ENCODE results near the gene PEX12. TPM values are rescaled to one million over a fixed set of nuclear protein-coding genes. Genes with fewer than 3 reads are reported as not detected.

PEX12 gene
- total RNA-seq, 2 donors from 2014 or later: 4.0 to 4.8 TPM

DNA sequence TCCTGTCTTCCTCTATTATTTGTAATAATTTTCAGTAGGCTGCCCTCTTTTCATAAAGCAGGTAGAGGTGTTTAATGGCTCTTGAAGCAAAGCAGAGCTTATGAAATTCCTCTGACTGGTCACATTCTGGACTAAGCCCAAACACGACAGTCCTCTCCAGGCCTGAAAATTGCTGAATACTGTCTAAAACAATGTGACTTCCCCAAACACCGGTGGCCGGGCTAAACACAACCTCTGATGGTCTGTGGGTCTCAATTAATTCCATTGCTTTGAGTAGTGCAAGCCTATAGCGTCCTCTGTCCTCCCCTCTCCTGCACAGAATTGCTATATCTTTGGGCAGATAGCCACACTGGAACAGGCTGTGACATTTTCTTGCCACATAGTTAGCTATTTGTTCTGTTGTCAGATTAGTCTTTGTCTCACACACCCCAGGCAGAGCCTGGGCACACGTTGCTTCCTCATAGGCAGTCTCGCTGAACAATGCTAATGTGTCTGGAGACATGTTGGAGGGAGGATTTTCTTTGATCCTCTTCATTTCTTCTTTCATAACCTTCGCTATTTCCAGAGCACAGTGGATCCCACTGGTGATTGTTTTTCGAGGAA lies 30.1 kb downstream of the PEX12 start:
- Mint-ChIP-seq H3K27ac (no peak overlapping the region), H3K9me3 (no peaks in the 10 kb centered on the region), H3K36me3 (ENCODE audit: low read depth) (no peaks in the 10 kb centered on the region), H3K4me1 (peaks cover 1% of the 10 kb centered on the region), H3K27me3 (ENCODE audit: insufficient read depth) (peaks cover 39% of the 10 kb centered on the region), H3K4me3 (no peak overlapping the region)
- 75 to 80% methylated on average over 4 to 8 of the region's 8 CpGs for WGBS, 2 experiments (ENCODE audit: insufficient coverage in 1 of 2, insufficient read length in 1 of 2)
- peaks cover 32% of the 10 kb centered on the region for H3K27me3 ChIP-seq (ENCODE audit: control insufficient read depth, insufficient read depth, low read length, poor library complexity, severe bottlenecking)
- H3K36me3 ChIP-seq (ENCODE audit: control insufficient read depth, insufficient read depth, low read length): no peaks in the 10 kb centered on the region
- H3K27ac ChIP-seq (ENCODE audit: low read depth, low read length): no peak overlapping the region
- no peaks in the 10 kb centered on the region for H3K4me1 ChIP-seq (ENCODE audit: control insufficient read depth, insufficient read depth, low read length)
- H3K9me3 ChIP-seq (ENCODE audit: control insufficient read depth, low read length): no peaks in the 10 kb centered on the region
- H3K9ac ChIP-seq (ENCODE audit: extremely low read depth, low read length, poor library complexity, severe bottlenecking): no peak overlapping the region
- no peak overlapping the region for H3K4me3 ChIP-seq (ENCODE audit: low read length)
- no peak for TF ChIP-seq CTCF (conservative IDR thresholded peaks at IDR 0.05)
- no peak for DNase-seq

- no peak for TF ChIP-seq CTCF (conservative IDR thresholded peaks at IDR 0.05)
- H3K27me3 ChIP-seq (ENCODE audit: control insufficient read depth, insufficient read depth, low read length, poor library complexity, severe bottlenecking): peaks cover 32% of the 10 kb centered on the region
- no peak overlapping the region for H3K4me3 ChIP-seq (ENCODE audit: low read length)
- no peaks in the 10 kb centered on the region for H3K36me3 ChIP-seq (ENCODE audit: control insufficient read depth, insufficient read depth, low read length)
- H3K9ac ChIP-seq (ENCODE audit: extremely low read depth, low read length, poor library complexity, severe bottlenecking): no peak overlapping the region
- Mint-ChIP-seq H3K36me3 (ENCODE audit: low read depth) (no peaks in the 10 kb centered on the region), H3K27me3 (ENCODE audit: insufficient read depth) (peaks cover 39% of the 10 kb centered on the region), H3K27ac (no peak overlapping the region), H3K4me3 (no peak overlapping the region), H3K4me1 (peaks cover 1% of the 10 kb centered on the region), H3K9me3 (no peaks in the 10 kb centered on the region)
- no peak for DNase-seq
- H3K4me1 ChIP-seq (ENCODE audit: control insufficient read depth, insufficient read depth, low read length): no peaks in the 10 kb centered on the region
- H3K9me3 ChIP-seq (ENCODE audit: control insufficient read depth, low read length): no peaks in the 10 kb centered on the region
- WGBS, 2 experiments (ENCODE audit: insufficient coverage in 1 of 2, insufficient read length in 1 of 2): 89 to 100% methylated on average over 1 of the region's 1 CpG
- no peak overlapping the region for H3K27ac ChIP-seq (ENCODE audit: low read depth, low read length)
These were observed 31.9 kb downstream of the PEX12 start for GRCh38 chr17:35546487-35546886.

DNA sequence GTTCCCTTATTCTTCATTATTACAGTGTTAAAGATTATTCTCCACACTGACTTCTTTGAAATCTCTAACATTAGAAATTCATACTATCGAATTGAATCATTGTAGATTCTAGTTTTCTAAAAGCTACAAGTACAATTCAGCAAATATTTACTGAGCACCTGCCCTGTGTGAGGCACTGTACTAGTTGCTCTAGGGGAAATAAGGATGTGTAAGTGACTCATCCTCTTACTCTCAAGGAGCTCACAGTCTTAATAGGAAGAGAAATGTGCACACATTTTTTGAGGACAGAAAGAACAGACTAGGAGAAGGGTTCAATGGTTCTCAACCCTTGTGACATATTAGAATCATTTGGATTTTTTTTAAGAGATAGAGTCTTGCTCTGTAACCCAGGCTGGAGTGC lies 33.2 kb downstream of the PEX12 start:
- Histone ChIP-seq H3K9me3 (ENCODE audit: control insufficient read depth, low read length) (no peaks in the 10 kb centered on the region), H3K4me1 (ENCODE audit: control insufficient read depth, insufficient read depth, low read length) (no peaks in the 10 kb centered on the region), H3K27me3 (ENCODE audit: control insufficient read depth, insufficient read depth, low read length, poor library complexity, severe bottlenecking) (peaks cover 32% of the 10 kb centered on the region), H3K9ac (ENCODE audit: extremely low read depth, low read length, poor library complexity, severe bottlenecking) (no peak overlapping the region), H3K27ac (ENCODE audit: low read depth, low read length) (no peak overlapping the region), H3K4me3 (ENCODE audit: low read length) (no peak overlapping the region), H3K36me3 (ENCODE audit: control insufficient read depth, insufficient read depth, low read length) (no peaks in the 10 kb centered on the region)
- Mint-ChIP-seq H3K4me3 (no peak overlapping the region), H3K4me1 (peaks cover 1% of the 10 kb centered on the region), H3K27ac (no peak overlapping the region), H3K36me3 (ENCODE audit: low read depth) (no peaks in the 10 kb centered on the region), H3K27me3 (ENCODE audit: insufficient read depth) (peaks cover 38% of the 10 kb centered on the region), H3K9me3 (no peaks in the 10 kb centered on the region)
- WGBS, 2 experiments (ENCODE audit: insufficient coverage in 1 of 2, insufficient read length in 1 of 2): 80 to 100% methylated on average over 1 of the region's 1 CpG
- TF ChIP-seq CTCF (conservative IDR thresholded peaks at IDR 0.05): no peak
- no peak for DNase-seq
